ENCODE data around the gene LASP1.

Gene LASP1

GRCh38 chr17:38890410-38890746 lies 20.5 kb downstream of the LASP1 start:
- peaks cover 63% of the 10 kb centered on the region for H3K36me3 ChIP-seq (ENCODE audit: control insufficient read depth, insufficient read depth, low read length)
- H3K9ac ChIP-seq (ENCODE audit: low read length), result no peak overlapping the region
- H3K4me1 ChIP-seq (ENCODE audit: control insufficient read depth, insufficient read depth, low read length), result peaks cover 23% of the 10 kb centered on the region
- no peak overlapping the region; the same call in 1 of the 2 replicates for H3K27ac ChIP-seq (ENCODE audit: low read depth, low read length)
- H3K27me3 ChIP-seq (ENCODE audit: control insufficient read depth, insufficient read depth, low read length), result no peaks in the 10 kb centered on the region
- H3K9me3 ChIP-seq (ENCODE audit: control insufficient read depth, insufficient read depth, low read depth, low read length), result no peaks in the 10 kb centered on the region
- H3K4me3 ChIP-seq (ENCODE audit: low read depth, low read length), result no peak overlapping the region

- H3K9ac ChIP-seq (ENCODE audit: low read length), result no peak overlapping the region
- no peaks in the 10 kb centered on the region for H3K27me3 ChIP-seq (ENCODE audit: control insufficient read depth, insufficient read depth, low read length)
- H3K36me3 ChIP-seq (ENCODE audit: control insufficient read depth, insufficient read depth, low read length), result peaks cover 69% of the 10 kb centered on the region
- no peaks in the 10 kb centered on the region for H3K9me3 ChIP-seq (ENCODE audit: control insufficient read depth, insufficient read depth, low read depth, low read length)
- H3K4me1 ChIP-seq (ENCODE audit: control insufficient read depth, insufficient read depth, low read length), result peaks cover 17% of the 10 kb centered on the region; the same call in 1 of the 2 replicates
- H3K27ac ChIP-seq (ENCODE audit: low read depth, low read length), result no peak overlapping the region
- H3K4me3 ChIP-seq (ENCODE audit: low read depth, low read length), result no peak overlapping the region
Observed at GRCh38 chr17:38891441-38891840, 21.6 kb downstream of the LASP1 start.

- peaks cover 73% of the 10 kb centered on the region for H3K36me3 ChIP-seq (ENCODE audit: control insufficient read depth, insufficient read depth, low read length)
- no peak overlapping the region for H3K27ac ChIP-seq (ENCODE audit: low read depth, low read length)
Observed at GRCh38 chr17:38892083-38892482, 22.2 kb downstream of the LASP1 start.

GRCh38 chr17:38892620-38893019 lies 22.8 kb downstream of the LASP1 start:
- Histone ChIP-seq H3K9ac (ENCODE audit: low read length) (no peak overlapping the region), H3K27ac (ENCODE audit: low read depth, low read length) (no peak overlapping the region), H3K27me3 (ENCODE audit: control insufficient read depth, insufficient read depth, low read length) (no peaks in the 10 kb centered on the region), H3K4me1 (ENCODE audit: control insufficient read depth, insufficient read depth, low read length) (peaks cover 22% of the 10 kb centered on the region; the same call in 1 of the 2 replicates), H3K36me3 (ENCODE audit: control insufficient read depth, insufficient read depth, low read length) (peaks cover 73% of the 10 kb centered on the region), H3K4me3 (ENCODE audit: low read depth, low read length) (no peak overlapping the region), H3K9me3 (ENCODE audit: control insufficient read depth, insufficient read depth, low read depth, low read length) (no peaks in the 10 kb centered on the region)

More at GRCh38 chr17:38892083-38892482, 22.2 kb downstream of the LASP1 start:
- Histone ChIP-seq H3K9ac (ENCODE audit: low read length) (no peak overlapping the region), H3K9me3 (ENCODE audit: control insufficient read depth, insufficient read depth, low read depth, low read length) (no peaks in the 10 kb centered on the region), H3K4me3 (ENCODE audit: low read depth, low read length) (no peak overlapping the region), H3K4me1 (ENCODE audit: control insufficient read depth, insufficient read depth, low read length) (peaks cover 16% of the 10 kb centered on the region; the same call in 1 of the 2 replicates), H3K27me3 (ENCODE audit: control insufficient read depth, insufficient read depth, low read length) (no peaks in the 10 kb centered on the region)

GRCh38 chr17:38893113-38893512 lies 23.3 kb downstream of the LASP1 start:
- no peak overlapping the region for H3K9ac ChIP-seq (ENCODE audit: low read length)
- H3K27ac ChIP-seq (ENCODE audit: low read depth, low read length), result no peak overlapping the region
- H3K36me3 ChIP-seq (ENCODE audit: control insufficient read depth, insufficient read depth, low read length), result peaks cover 74% of the 10 kb centered on the region

GRCh38 chr17:38893607-38894006 lies 23.7 kb downstream of the LASP1 start:
- Histone ChIP-seq H3K9ac (ENCODE audit: low read length) (no peak overlapping the region), H3K36me3 (ENCODE audit: control insufficient read depth, insufficient read depth, low read length) (peaks cover 77% of the 10 kb centered on the region), H3K9me3 (ENCODE audit: control insufficient read depth, insufficient read depth, low read depth, low read length) (no peaks in the 10 kb centered on the region), H3K27ac (ENCODE audit: low read depth, low read length) (peak overlapping the region; percentile 56; the same call in 1 of the 2 replicates), H3K27me3 (ENCODE audit: control insufficient read depth, insufficient read depth, low read length) (no peaks in the 10 kb centered on the region), H3K4me1 (ENCODE audit: control insufficient read depth, insufficient read depth, low read length) (peaks cover 29% of the 10 kb centered on the region; the same call in 1 of the 2 replicates), H3K4me3 (ENCODE audit: low read depth, low read length) (no peak overlapping the region)

More at GRCh38 chr17:38893113-38893512, 23.3 kb downstream of the LASP1 start:
- Histone ChIP-seq H3K9me3 (ENCODE audit: control insufficient read depth, insufficient read depth, low read depth, low read length) (no peaks in the 10 kb centered on the region), H3K4me3 (ENCODE audit: low read depth, low read length) (no peak overlapping the region), H3K27me3 (ENCODE audit: control insufficient read depth, insufficient read depth, low read length) (no peaks in the 10 kb centered on the region), H3K4me1 (ENCODE audit: control insufficient read depth, insufficient read depth, low read length) (peaks cover 26% of the 10 kb centered on the region; the same call in 1 of the 2 replicates)

- Histone ChIP-seq H3K27me3 (ENCODE audit: control insufficient read depth, insufficient read depth, low read length) (no peaks in the 10 kb centered on the region), H3K9me3 (ENCODE audit: control insufficient read depth, insufficient read depth, low read depth, low read length) (no peaks in the 10 kb centered on the region), H3K4me3 (ENCODE audit: low read depth, low read length) (no peak overlapping the region), H3K9ac (ENCODE audit: low read length) (no peak overlapping the region), H3K36me3 (ENCODE audit: control insufficient read depth, insufficient read depth, low read length) (peaks cover 80% of the 10 kb centered on the region), H3K27ac (ENCODE audit: low read depth, low read length) (no peak overlapping the region; the same call in 1 of the 2 replicates), H3K4me1 (ENCODE audit: control insufficient read depth, insufficient read depth, low read length) (peaks cover 35% of the 10 kb centered on the region; the same call in 1 of the 2 replicates)
Observed at GRCh38 chr17:38894276-38894675, 24.4 kb downstream of the LASP1 start.

- Histone ChIP-seq H3K36me3 (ENCODE audit: control insufficient read depth, insufficient read depth, low read length) (peaks cover 74% of the 10 kb centered on the region), H3K4me3 (ENCODE audit: low read depth, low read length) (no peak overlapping the region), H3K9me3 (ENCODE audit: control insufficient read depth, insufficient read depth, low read depth, low read length) (no peaks in the 10 kb centered on the region), H3K27ac (ENCODE audit: low read depth, low read length) (no peak overlapping the region), H3K9ac (ENCODE audit: low read length) (no peak overlapping the region), H3K4me1 (ENCODE audit: control insufficient read depth, insufficient read depth, low read length) (peaks cover 42% of the 10 kb centered on the region; the same call in 1 of the 2 replicates), H3K27me3 (ENCODE audit: control insufficient read depth, insufficient read depth, low read length) (no peaks in the 10 kb centered on the region)
Observed at GRCh38 chr17:38896346-38896954, 26.6 kb downstream of the LASP1 start.

- Histone ChIP-seq H3K4me1 (ENCODE audit: control insufficient read depth, insufficient read depth, low read length) (peaks cover 42% of the 10 kb centered on the region; the same call in 1 of the 2 replicates), H3K27me3 (ENCODE audit: control insufficient read depth, insufficient read depth, low read length) (no peaks in the 10 kb centered on the region), H3K36me3 (ENCODE audit: control insufficient read depth, insufficient read depth, low read length) (peaks cover 66% of the 10 kb centered on the region), H3K9ac (ENCODE audit: low read length) (no peak overlapping the region), H3K9me3 (ENCODE audit: control insufficient read depth, insufficient read depth, low read depth, low read length) (no peaks in the 10 kb centered on the region), H3K27ac (ENCODE audit: low read depth, low read length) (no peak overlapping the region; the same call in 1 of the 2 replicates), H3K4me3 (ENCODE audit: low read depth, low read length) (no peak overlapping the region)
Observed at GRCh38 chr17:38897176-38897575, 27.3 kb downstream of the LASP1 start.

- H3K36me3 ChIP-seq (ENCODE audit: control insufficient read depth, insufficient read depth, low read length), result peaks cover 61% of the 10 kb centered on the region
- H3K4me3 ChIP-seq (ENCODE audit: low read depth, low read length), result no peak overlapping the region
- peaks cover 42% of the 10 kb centered on the region; the same call in 1 of the 2 replicates for H3K4me1 ChIP-seq (ENCODE audit: control insufficient read depth, insufficient read depth, low read length)
- H3K27me3 ChIP-seq (ENCODE audit: control insufficient read depth, insufficient read depth, low read length), result no peaks in the 10 kb centered on the region
- H3K9ac ChIP-seq (ENCODE audit: low read length), result no peak overlapping the region
- no peak overlapping the region for H3K27ac ChIP-seq (ENCODE audit: low read depth, low read length)
- no peaks in the 10 kb centered on the region for H3K9me3 ChIP-seq (ENCODE audit: control insufficient read depth, insufficient read depth, low read depth, low read length)
Observed at GRCh38 chr17:38897671-38898290, 27.9 kb downstream of the LASP1 start.

GRCh38 chr17:38898291-38898679 lies 28.4 kb downstream of the LASP1 start:
- Histone ChIP-seq H3K9ac (ENCODE audit: low read length) (peak overlapping the region; percentile 12), H3K27ac (ENCODE audit: low read depth, low read length) (no peak overlapping the region), H3K9me3 (ENCODE audit: control insufficient read depth, insufficient read depth, low read depth, low read length) (no peaks in the 10 kb centered on the region), H3K27me3 (ENCODE audit: control insufficient read depth, insufficient read depth, low read length) (no peaks in the 10 kb centered on the region), H3K36me3 (ENCODE audit: control insufficient read depth, insufficient read depth, low read length) (peaks cover 61% of the 10 kb centered on the region), H3K4me1 (ENCODE audit: control insufficient read depth, insufficient read depth, low read length) (peaks cover 37% of the 10 kb centered on the region; the same call in 1 of the 2 replicates), H3K4me3 (ENCODE audit: low read depth, low read length) (no peak overlapping the region)
